A549 (cell line): ENCODE results near the gene EIF4G3. TPM values are rescaled to one million over a fixed set of nuclear protein-coding genes. Genes with fewer than 3 reads are reported as not detected.

ENCODE experiments used
- ATAC-seq, 2 experiments: fragments of 200-7000 bp in 1 of 2; fragments of >200 bp in 1 of 2; cut with Nextera tagmentation in 1 of 2; cut with Tn5 transposase in 1 of 2; 3 replicates each; pipeline versions ENCODE4 v1.8.0 to v1.9.1; 2018 to 2020; ENCODE audit warnings: mild to moderate bottlenecking in 1 of 2, moderate library complexity in 1 of 2
- CTCF ChIA-PET: fragments of 300-600 bp; sonication (Branson Sonifier 250); formaldehyde crosslinking; extraction: SDS; loops from one replicate; lab custom pipeline; 2021; ENCODE audit warnings: antibody characterized with exemption, inconsistent platforms; lab: Yijun Ruan, JAX
- POLR2A ChIA-PET: fragments of 350-600 bp; formaldehyde crosslinking; extraction: SDS; loops from one replicate; lab custom pipeline; 2021; ENCODE audit warnings: antibody characterized with exemption, inconsistent platforms; lab: Yijun Ruan, JAX
- DNase-seq, 2 experiments: peaks; one replicate each; pipeline versions ENCODE4 v3.0.0 to v3.0.0-alpha.2; 2011 to 2016; ENCODE audit warnings: low read depth in 1 of 2, low spot score in 1 of 2
- FAIRE-seq: peaks from 2 replicates; lab custom pipeline; 2011; peaks lifted over from hg19 to GRCh38; lab: Jason Lieb, UNC
- H3K27ac ChIP-seq, 2 experiments: fragments of >200 bp; sonication (Bioruptor Twin); formaldehyde crosslinking; 3 replicates each; pipeline ENCODE4 v1.5.1; 2016 to 2017
- H3K4me1 ChIP-seq: fragments of >200 bp; sonication (Bioruptor Twin); formaldehyde crosslinking; 3 replicates; pipeline ENCODE4 v1.6.1; 2016
- H3K4me2 ChIP-seq: fragments of >200 bp; sonication (Bioruptor Twin); formaldehyde crosslinking; 3 replicates; pipeline ENCODE4 v1.6.1; 2016
- H3K4me3 ChIP-seq: fragments of >200 bp; sonication (Bioruptor Twin); formaldehyde crosslinking; 3 replicates; pipeline ENCODE4 v1.5.1; 2016
- H3K9me3 ChIP-seq: fragments of >200 bp; sonication (Bioruptor Twin); formaldehyde crosslinking; 3 replicates; pipeline ENCODE4 v1.6.1; 2016
- CBX2 ChIP-seq: fragments of 200-600 bp; sonication (generic); IDR thresholded peaks from 2 replicates; pipeline ENCODE4 v1.6.1; 2016; ENCODE audit warnings: low read depth, mild to moderate bottlenecking, borderline replicate concordance
- CBX8 ChIP-seq: fragments of 200-600 bp; sonication (generic); IDR thresholded peaks from 2 replicates; pipeline ENCODE4 v1.6.1; 2016
- CHD2 ChIP-seq: fragments of 150-350 bp; IDR thresholded peaks from 2 replicates; pipeline ENCODE4 v1.6.1; 2014; ENCODE audit warnings: low read length; ENCODE audit not compliant: partially characterized antibody
- CHD4 ChIP-seq: fragments of 200-600 bp; sonication (generic); IDR thresholded peaks from 2 replicates; pipeline ENCODE4 v1.6.1; 2016; ENCODE audit warnings: antibody characterized with exemption, mild to moderate bottlenecking, borderline replicate concordance
- EP300 ChIP-seq, 2 experiments: fragments of >200 bp; sonication (Bioruptor Twin); formaldehyde crosslinking; IDR thresholded peaks; 2 replicates in 1 of 2; 3 replicates in 1 of 2; pipeline ENCODE4 v1.6.1; 2016 to 2017
- ESRRA ChIP-seq: fragments of 150-350 bp; IDR thresholded peaks from 2 replicates; pipeline ENCODE4 v1.6.1; 2014; ENCODE audit warnings: mild to moderate bottlenecking, low read length, borderline replicate concordance
- FOSB ChIP-seq: fragments of 250-450 bp; sonication (Bioruptor Pico); IDR thresholded peaks from 2 replicates; pipeline ENCODE4 v1.5.0; 2020; ENCODE audit warnings: mild to moderate bottlenecking, moderate library complexity
- FOSL2 ChIP-seq, 2 experiments: fragments of 450-650 bp in 1 of 2; fragments of >200 bp in 1 of 2; sonication (Bioruptor Twin) in 1 of 2; formaldehyde crosslinking; IDR thresholded peaks; 2 replicates each; pipeline versions ENCODE4 v1.5.0 to v1.6.1; 2016 to 2020; ENCODE audit warnings: mild to moderate bottlenecking in 1 of 2, moderate library complexity in 1 of 2
- HDAC2 ChIP-seq: fragments of 200-600 bp; sonication (generic); IDR thresholded peaks from 2 replicates; pipeline ENCODE4 v1.6.1; 2016
- HOXB13 ChIP-seq: fragments of 250-450 bp; sonication (Bioruptor Pico); IDR thresholded peaks from 2 replicates; pipeline ENCODE4 v1.5.0; 2020; ENCODE audit warnings: low read depth, mild to moderate bottlenecking, moderate library complexity
- HOXB5 ChIP-seq: fragments of 250-450 bp; sonication (Bioruptor Pico); IDR thresholded peaks from 2 replicates; pipeline ENCODE4 v1.5.0; 2020; ENCODE audit warnings: mild to moderate bottlenecking, moderate library complexity
- JUN ChIP-seq, 2 experiments: fragments of >200 bp; sonication (Bioruptor Twin); formaldehyde crosslinking; IDR thresholded peaks; 2 replicates in 1 of 2; 3 replicates in 1 of 2; pipeline ENCODE4 v1.6.1; 2016 to 2017
- JUNB ChIP-seq: fragments of >200 bp; sonication (Bioruptor Twin); formaldehyde crosslinking; IDR thresholded peaks from 2 replicates; pipeline ENCODE4 v1.6.1; 2016
- KDM1A ChIP-seq: fragments of 200-600 bp; sonication (generic); IDR thresholded peaks from 2 replicates; pipeline ENCODE4 v1.6.1; 2016; ENCODE audit warnings: low read depth, mild to moderate bottlenecking
- KDM5A ChIP-seq: fragments of 200-600 bp; sonication (generic); IDR thresholded peaks from 2 replicates; pipeline ENCODE4 v1.6.1; 2016; ENCODE audit warnings: antibody characterized with exemption, mild to moderate bottlenecking
- MAZ ChIP-seq: fragments of 150-350 bp; IDR thresholded peaks from 2 replicates; pipeline ENCODE4 v1.6.1; 2014; ENCODE audit warnings: antibody characterized with exemption, low read depth, low read length, borderline replicate concordance
- NFE2L2 ChIP-seq: fragments of 150-350 bp; conservative IDR thresholded peaks from 2 replicates; pipeline ENCODE4 v1.6.1; 2014; ENCODE audit warnings: low read length
- POLR2A ChIP-seq: IDR thresholded peaks from 2 replicates; pipeline ENCODE4 v1.6.1; 2012; ENCODE audit warnings: mild to moderate bottlenecking, low read length
- RAD21 ChIP-seq, 2 experiments: fragments of >200 bp in 1 of 2; sonication (Bioruptor Twin) in 1 of 2; formaldehyde crosslinking in 1 of 2; IDR thresholded peaks in 1 of 2; conservative IDR thresholded peaks in 1 of 2; 2 replicates in 1 of 2; 3 replicates in 1 of 2; pipeline ENCODE4 v1.6.1; 2012 to 2018; ENCODE audit warnings: inconsistent platforms in 1 of 2
- RCOR1 ChIP-seq: fragments of 150-350 bp; IDR thresholded peaks from 2 replicates; pipeline ENCODE4 v1.6.1; 2014; ENCODE audit warnings: antibody characterized with exemption, low read length, low read depth
- RNF2 ChIP-seq: fragments of 200-600 bp; sonication (generic); IDR thresholded peaks from 2 replicates; pipeline ENCODE4 v1.6.1; 2016; ENCODE audit warnings: low read depth, mild to moderate bottlenecking, antibody characterized with exemption, moderate library complexity, borderline replicate concordance
- SMC3 ChIP-seq: fragments of >200 bp; sonication (Bioruptor Twin); formaldehyde crosslinking; IDR thresholded peaks from 3 replicates; pipeline ENCODE4 v1.6.1; 2018; ENCODE audit warnings: inconsistent platforms
- SREBF2 ChIP-seq: fragments of 450-650 bp; IDR thresholded peaks from 2 replicates; pipeline ENCODE4 v1.6.1; 2014; ENCODE audit warnings: mild to moderate bottlenecking, moderate library complexity
- ZSCAN20 ChIP-seq: fragments of 250-450 bp; sonication (Bioruptor Pico); IDR thresholded peaks from 2 replicates; pipeline ENCODE4 v1.8.0; 2022; ENCODE audit warnings: mild to moderate bottlenecking, moderate library complexity
- WGBS: methylation state at CpG from one replicate; pipeline ENCODE4 v1.1.6; 2017; ENCODE audit errors: missing lambda C conversion rate; 5-methylcytosine and 5-hydroxymethylcytosine counted together
- polyA plus RNA-seq, 4 experiments: library from polyadenylated mRNA; depleted of rRNA in 3 of 4; stranded (reverse); fragments of >200 nt; fragmentation: RNase III in 1 of 4; extraction: RNeasy Plus Mini Kit Qiagen cat#74134 plus additional on column Dnase treatment in 1 of 4; gene quantifications; 2 replicates in 3 of 4; 3 replicates in 1 of 4; pipeline ENCODE4 v1.2.3, GENCODE V29; 2011 to 2017
- TF ChIP-seq, protein P1 (sequence below): fragments of 450-650 bp; IDR thresholded peaks from 2 replicates; pipeline ENCODE4 v1.6.1; 2014; ENCODE audit warnings: antibody characterized with exemption
- TF ChIP-seq, protein P2 (sequence below): IDR thresholded peaks from 2 replicates; pipeline ENCODE4 v1.6.1; 2012
- TF ChIP-seq, protein P3 (sequence below): fragments of 150-350 bp; IDR thresholded peaks from 2 replicates; pipeline ENCODE4 v1.6.1; 2014; ENCODE audit warnings: low read depth, mild to moderate bottlenecking, low read length
- TF ChIP-seq, protein P4 (sequence below): fragments of 250-450 bp; sonication (Bioruptor Pico); IDR thresholded peaks from 2 replicates; pipeline ENCODE4 v1.5.0; 2020; ENCODE audit warnings: low read depth, mild to moderate bottlenecking, moderate library complexity
- TF ChIP-seq, protein P5 (sequence below): IDR thresholded peaks from 2 replicates; pipeline ENCODE4 v1.6.1; 2012
- TF ChIP-seq, protein P6 (sequence below): IDR thresholded peaks from 2 replicates; pipeline ENCODE4 v1.6.1; 2012; ENCODE audit warnings: low read depth, borderline replicate concordance
- TF ChIP-seq, protein P7 (sequence below): fragments of >200 bp; sonication (Bioruptor Twin); formaldehyde crosslinking; IDR thresholded peaks from 3 replicates; pipeline ENCODE4 v1.5.1; 2016
- TF ChIP-seq, protein P8 (sequence below): fragments of >200 bp; sonication (Bioruptor Twin); formaldehyde crosslinking; IDR thresholded peaks from 3 replicates; pipeline ENCODE4 v1.6.1; 2016

The EIF4G3 gene
- polyA plus RNA-seq, 2 of the 4 experiments (the other 2 are of a cell fraction) = 25.0 to 51.3 TPM

DNA sequence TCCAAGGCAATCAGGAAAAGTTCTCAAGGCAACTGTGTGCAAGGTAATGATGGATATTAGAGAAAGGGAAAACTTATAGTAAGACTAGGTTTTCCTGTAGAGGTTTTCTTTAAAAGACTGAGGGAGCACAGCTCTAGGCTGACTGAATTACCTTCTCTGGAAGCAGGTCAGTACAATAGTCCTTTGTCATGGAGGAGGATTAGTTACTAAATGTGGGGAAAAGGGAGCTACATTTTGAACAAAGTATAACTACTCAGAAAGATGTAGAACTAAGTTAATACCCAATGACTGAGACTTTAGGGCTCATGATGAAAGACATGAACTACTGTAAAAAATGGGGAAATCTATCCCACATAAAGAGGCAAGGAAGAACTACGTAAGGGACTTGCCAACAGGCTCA lies 241.0 kb downstream of the EIF4G3 start:
- Histone ChIP-seq H3K27ac (no peak overlapping the region), H3K9me3 (no peaks in the 10 kb centered on the region), H3K4me3 (no peak overlapping the region), H3K4me1 (no peaks in the 10 kb centered on the region), H3K4me2 (no peak overlapping the region)
- CTCF ChIA-PET = interaction anchor here (1.4 to 1.6 kb wide), 2 partner anchors 9 to 47 kb away, joined by 3 to 4 read pairs; no protein-coding TSS in a partner anchor
- TF ChIP-seq NFE2L2 = no peak
- no peak for TF ChIP-seq ESRRA
- TF ChIP-seq, protein P1, sequence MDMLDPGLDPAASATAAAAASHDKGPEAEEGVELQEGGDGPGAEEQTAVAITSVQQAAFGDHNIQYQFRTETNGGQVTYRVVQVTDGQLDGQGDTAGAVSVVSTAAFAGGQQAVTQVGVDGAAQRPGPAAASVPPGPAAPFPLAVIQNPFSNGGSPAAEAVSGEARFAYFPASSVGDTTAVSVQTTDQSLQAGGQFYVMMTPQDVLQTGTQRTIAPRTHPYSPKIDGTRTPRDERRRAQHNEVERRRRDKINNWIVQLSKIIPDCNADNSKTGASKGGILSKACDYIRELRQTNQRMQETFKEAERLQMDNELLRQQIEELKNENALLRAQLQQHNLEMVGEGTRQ = no peak
- TF ChIP-seq KDM1A = no peak
- TF ChIP-seq CHD2 = no peak
- TF ChIP-seq HOXB13 (CRISPR knock-in tag) = no peak
- TF ChIP-seq, protein P2, sequence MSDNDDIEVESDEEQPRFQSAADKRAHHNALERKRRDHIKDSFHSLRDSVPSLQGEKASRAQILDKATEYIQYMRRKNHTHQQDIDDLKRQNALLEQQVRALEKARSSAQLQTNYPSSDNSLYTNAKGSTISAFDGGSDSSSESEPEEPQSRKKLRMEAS = no peak
- TF ChIP-seq KDM5A = no peak
- no peak for TF ChIP-seq HOXB5 (CRISPR knock-in tag)
- TF ChIP-seq FOSB = no peak
- no peak for TF ChIP-seq POLR2A
- TF ChIP-seq, protein P3, sequence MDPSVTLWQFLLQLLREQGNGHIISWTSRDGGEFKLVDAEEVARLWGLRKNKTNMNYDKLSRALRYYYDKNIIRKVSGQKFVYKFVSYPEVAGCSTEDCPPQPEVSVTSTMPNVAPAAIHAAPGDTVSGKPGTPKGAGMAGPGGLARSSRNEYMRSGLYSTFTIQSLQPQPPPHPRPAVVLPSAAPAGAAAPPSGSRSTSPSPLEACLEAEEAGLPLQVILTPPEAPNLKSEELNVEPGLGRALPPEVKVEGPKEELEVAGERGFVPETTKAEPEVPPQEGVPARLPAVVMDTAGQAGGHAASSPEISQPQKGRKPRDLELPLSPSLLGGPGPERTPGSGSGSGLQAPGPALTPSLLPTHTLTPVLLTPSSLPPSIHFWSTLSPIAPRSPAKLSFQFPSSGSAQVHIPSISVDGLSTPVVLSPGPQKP = no peak
- TF ChIP-seq CHD4 = no peak
- TF ChIP-seq, protein P4, sequence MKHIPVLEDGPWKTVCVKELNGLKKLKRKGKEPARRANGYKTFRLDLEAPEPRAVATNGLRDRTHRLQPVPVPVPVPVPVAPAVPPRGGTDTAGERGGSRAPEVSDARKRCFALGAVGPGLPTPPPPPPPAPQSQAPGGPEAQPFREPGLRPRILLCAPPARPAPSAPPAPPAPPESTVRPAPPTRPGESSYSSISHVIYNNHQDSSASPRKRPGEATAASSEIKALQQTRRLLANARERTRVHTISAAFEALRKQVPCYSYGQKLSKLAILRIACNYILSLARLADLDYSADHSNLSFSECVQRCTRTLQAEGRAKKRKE (CRISPR knock-in tag) = no peak
- TF ChIP-seq EP300 (IDR thresholded peaks at IDR 0.05) = no peak
- no peak for TF ChIP-seq ZSCAN20
- TF ChIP-seq, protein P5, sequence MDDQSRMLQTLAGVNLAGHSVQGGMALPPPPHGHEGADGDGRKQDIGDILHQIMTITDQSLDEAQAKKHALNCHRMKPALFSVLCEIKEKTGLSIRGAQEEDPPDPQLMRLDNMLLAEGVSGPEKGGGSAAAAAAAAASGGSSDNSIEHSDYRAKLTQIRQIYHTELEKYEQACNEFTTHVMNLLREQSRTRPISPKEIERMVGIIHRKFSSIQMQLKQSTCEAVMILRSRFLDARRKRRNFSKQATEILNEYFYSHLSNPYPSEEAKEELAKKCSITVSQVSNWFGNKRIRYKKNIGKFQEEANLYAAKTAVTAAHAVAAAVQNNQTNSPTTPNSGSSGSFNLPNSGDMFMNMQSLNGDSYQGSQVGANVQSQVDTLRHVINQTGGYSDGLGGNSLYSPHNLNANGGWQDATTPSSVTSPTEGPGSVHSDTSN = no peak
- TF ChIP-seq HDAC2 = no peak
- TF ChIP-seq, protein P6, sequence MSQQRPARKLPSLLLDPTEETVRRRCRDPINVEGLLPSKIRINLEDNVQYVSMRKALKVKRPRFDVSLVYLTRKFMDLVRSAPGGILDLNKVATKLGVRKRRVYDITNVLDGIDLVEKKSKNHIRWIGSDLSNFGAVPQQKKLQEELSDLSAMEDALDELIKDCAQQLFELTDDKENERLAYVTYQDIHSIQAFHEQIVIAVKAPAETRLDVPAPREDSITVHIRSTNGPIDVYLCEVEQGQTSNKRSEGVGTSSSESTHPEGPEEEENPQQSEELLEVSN = no peak
- ATAC-seq (no peak), FAIRE-seq (no peak), DNase-seq (no peak)
- POLR2A ChIA-PET = no interaction called here
- 100% methylated on average over 1 of the region's 1 CpG for WGBS

DNA sequence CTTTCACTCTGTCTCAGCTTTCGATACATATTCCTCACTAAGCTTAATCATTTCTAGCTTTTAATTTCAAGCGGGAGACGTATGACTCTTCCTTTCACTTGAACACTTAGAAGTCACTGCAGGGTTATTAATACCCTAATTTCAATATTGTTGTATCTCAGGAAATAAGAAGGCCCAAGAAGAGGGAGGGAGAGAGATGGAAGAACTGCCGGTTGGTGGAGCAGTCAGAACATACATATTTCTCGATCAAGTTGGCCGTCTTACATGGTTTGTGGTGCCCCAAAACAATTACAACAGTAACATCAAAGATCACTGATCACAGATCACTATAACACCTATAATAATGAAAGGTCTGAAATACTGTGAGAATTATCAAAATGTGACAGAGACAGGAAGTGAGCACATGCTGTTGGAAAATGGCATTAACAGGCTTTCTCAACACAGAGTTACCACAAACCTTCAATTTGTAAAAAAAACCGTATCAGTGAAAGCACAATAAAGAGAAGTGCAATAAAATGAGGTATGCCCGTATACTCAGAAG lies 244.2 kb downstream of the EIF4G3 start:
- 94% methylated on average over 8 of the region's 8 CpGs for WGBS
- DNase-seq (no peak), FAIRE-seq (no peak), ATAC-seq (no peak)
- H3K4me3 ChIP-seq = no peak overlapping the region
- ChIA-PET POLR2A (no interaction called here), CTCF (no interaction called here)
- H3K27ac ChIP-seq = no peak overlapping the region
- H3K9me3 ChIP-seq = no peaks in the 10 kb centered on the region
- no peaks in the 10 kb centered on the region for H3K4me1 ChIP-seq
- H3K4me2 ChIP-seq = no peak overlapping the region
- TF ChIP-seq RAD21 (conservative IDR thresholded peaks at IDR 0.05 in 1 of 2, IDR thresholded peaks at IDR 0.05 in 1 of 2) = no peak
- no peak for TF ChIP-seq CBX2
- no peak for TF ChIP-seq RNF2
- TF ChIP-seq HOXB5 (CRISPR knock-in tag) = no peak
- TF ChIP-seq CHD4 = no peak
- no peak for TF ChIP-seq SREBF2
- no peak for TF ChIP-seq EP300 (IDR thresholded peaks at IDR 0.05)
- no peak for TF ChIP-seq JUN (IDR thresholded peaks at IDR 0.05)
- TF ChIP-seq, protein P2 = no peak
- TF ChIP-seq, protein P7, sequence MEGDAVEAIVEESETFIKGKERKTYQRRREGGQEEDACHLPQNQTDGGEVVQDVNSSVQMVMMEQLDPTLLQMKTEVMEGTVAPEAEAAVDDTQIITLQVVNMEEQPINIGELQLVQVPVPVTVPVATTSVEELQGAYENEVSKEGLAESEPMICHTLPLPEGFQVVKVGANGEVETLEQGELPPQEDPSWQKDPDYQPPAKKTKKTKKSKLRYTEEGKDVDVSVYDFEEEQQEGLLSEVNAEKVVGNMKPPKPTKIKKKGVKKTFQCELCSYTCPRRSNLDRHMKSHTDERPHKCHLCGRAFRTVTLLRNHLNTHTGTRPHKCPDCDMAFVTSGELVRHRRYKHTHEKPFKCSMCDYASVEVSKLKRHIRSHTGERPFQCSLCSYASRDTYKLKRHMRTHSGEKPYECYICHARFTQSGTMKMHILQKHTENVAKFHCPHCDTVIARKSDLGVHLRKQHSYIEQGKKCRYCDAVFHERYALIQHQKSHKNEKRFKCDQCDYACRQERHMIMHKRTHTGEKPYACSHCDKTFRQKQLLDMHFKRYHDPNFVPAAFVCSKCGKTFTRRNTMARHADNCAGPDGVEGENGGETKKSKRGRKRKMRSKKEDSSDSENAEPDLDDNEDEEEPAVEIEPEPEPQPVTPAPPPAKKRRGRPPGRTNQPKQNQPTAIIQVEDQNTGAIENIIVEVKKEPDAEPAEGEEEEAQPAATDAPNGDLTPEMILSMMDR = no peak
- TF ChIP-seq FOSL2 (IDR thresholded peaks at IDR 0.05) = no peak
- TF ChIP-seq FOSL2 (CRISPR knock-in tag; IDR thresholded peaks at IDR 0.05) = no peak
- TF ChIP-seq CBX8 = no peak
- TF ChIP-seq JUNB = no peak
- TF ChIP-seq, protein P8, sequence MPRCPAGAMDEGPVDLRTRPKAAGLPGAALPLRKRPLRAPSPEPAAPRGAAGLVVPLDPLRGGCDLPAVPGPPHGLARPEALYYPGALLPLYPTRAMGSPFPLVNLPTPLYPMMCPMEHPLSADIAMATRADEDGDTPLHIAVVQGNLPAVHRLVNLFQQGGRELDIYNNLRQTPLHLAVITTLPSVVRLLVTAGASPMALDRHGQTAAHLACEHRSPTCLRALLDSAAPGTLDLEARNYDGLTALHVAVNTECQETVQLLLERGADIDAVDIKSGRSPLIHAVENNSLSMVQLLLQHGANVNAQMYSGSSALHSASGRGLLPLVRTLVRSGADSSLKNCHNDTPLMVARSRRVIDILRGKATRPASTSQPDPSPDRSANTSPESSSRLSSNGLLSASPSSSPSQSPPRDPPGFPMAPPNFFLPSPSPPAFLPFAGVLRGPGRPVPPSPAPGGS = no peak
- TF ChIP-seq RCOR1 = no peak
- TF ChIP-seq MAZ = no peak
- no peak for TF ChIP-seq SMC3
